PC-3 (cell line): Measurements from ENCODE around the gene SPATS2. TPM values are rescaled to one million over a fixed set of nuclear protein-coding genes. Genes with fewer than 3 reads are reported as not detected.

ENCODE experiments used
- ATAC-seq: fragments of 200-7000 bp; cut with Tn5 transposase; 2 replicates; pipeline ENCODE4 v1.9.1; 2020; ENCODE audit warnings: mild to moderate bottlenecking, moderate library complexity
- BruUV-seq: library from RNA; stranded (reverse); fragments of 400-500 nt; replicated peaks from 2 replicates; lab custom pipeline; 2021; lab: Mats Ljungman, UMichigan
- CTCF ChIA-PET: fragments of 300-600 bp; sonication (Branson Sonifier 250); formaldehyde crosslinking; loops from one replicate; lab custom pipeline; 2022; ENCODE audit warnings: antibody characterized with exemption; lab: Charles Lee
- POLR2A ChIA-PET: fragments of 300-600 bp; sonication (Branson Sonifier 250); formaldehyde crosslinking; loops from one replicate; lab custom pipeline; 2022; ENCODE audit warnings: antibody characterized with exemption; ENCODE audit not compliant: unreplicated experiment; lab: Charles Lee
- DNase-seq: peaks from one replicate; pipeline ENCODE4 v3.0.0-alpha.2; 2015
- H2AFZ ChIP-seq: fragments of 300-600 bp; sonication (generic); 2 replicates; pipeline ENCODE4 v1.6.0; 2016; ENCODE audit warnings: antibody characterized with exemption, low read length
- H3F3A ChIP-seq: fragments of 300-600 bp; sonication (generic); one replicate; pipeline ENCODE4 v1.6.0; 2017; ENCODE audit warnings: antibody characterized with exemption, low read length, control low read depth, mild to moderate bottlenecking; ENCODE audit not compliant: unreplicated experiment
- H3K27ac ChIP-seq: fragments of 300-600 bp; sonication (generic); 2 replicates; pipeline ENCODE4 v1.5.1; 2016; ENCODE audit warnings: mild to moderate bottlenecking, low read length
- H3K27me3 ChIP-seq: fragments of 300-600 bp; sonication (generic); 2 replicates; pipeline ENCODE4 v1.6.1; 2016; ENCODE audit warnings: low read length, mixed read lengths
- H3K36me3 ChIP-seq: fragments of 300-600 bp; sonication (generic); 2 replicates; pipeline ENCODE4 v1.6.1; 2016; ENCODE audit warnings: low read depth, mixed run types, low read length, mixed read lengths
- H3K4me1 ChIP-seq: fragments of 300-600 bp; sonication (generic); 2 replicates; pipeline ENCODE4 v1.5.1; 2016; ENCODE audit warnings: low read length; ENCODE audit not compliant: insufficient read depth
- H3K4me2 ChIP-seq: fragments of 300-600 bp; sonication (generic); 2 replicates; pipeline ENCODE4 v1.6.0; 2016; ENCODE audit warnings: low read length
- H3K4me3 ChIP-seq: fragments of 300-600 bp; sonication (generic); 2 replicates; pipeline ENCODE4 v1.5.1; 2016; ENCODE audit warnings: mild to moderate bottlenecking, low read length, mixed read lengths
- H3K79me2 ChIP-seq: fragments of 300-600 bp; sonication (generic); 2 replicates; pipeline ENCODE4 v1.6.1; 2017; ENCODE audit warnings: low read length, mixed read lengths
- H3K9ac ChIP-seq: fragments of 300-600 bp; sonication (generic); 2 replicates; pipeline ENCODE4 v1.6.0; 2016; ENCODE audit warnings: mild to moderate bottlenecking, low read length
- H3K9me2 ChIP-seq: fragments of 300-600 bp; sonication (generic); replicated peaks from 2 replicates; pipeline ENCODE4 v1.6.1; 2016; ENCODE audit warnings: mixed run types, low read length, mixed read lengths
- H3K9me3 ChIP-seq: fragments of 300-600 bp; sonication (generic); 2 replicates; pipeline ENCODE4 v1.6.1; 2016; ENCODE audit warnings: low read length, mixed read lengths
- H4K20me1 ChIP-seq: fragments of 300-600 bp; sonication (generic); 2 replicates; pipeline ENCODE4 v1.6.1; 2016; ENCODE audit warnings: low read length, mixed read lengths
- CTCF ChIP-seq: fragments of 300-600 bp; sonication (generic); conservative IDR thresholded peaks from 2 replicates; pipeline ENCODE4 v1.5.1; 2017; ENCODE audit warnings: antibody characterized with exemption, low read depth, mild to moderate bottlenecking, low read length
- EZH2 ChIP-seq: fragments of 300-600 bp; sonication (generic); IDR thresholded peaks from one replicate; pipeline ENCODE4 v1.6.1; 2017; ENCODE audit warnings: antibody characterized with exemption, mild to moderate bottlenecking, low read length; ENCODE audit not compliant: unreplicated experiment
- EZH2phosphoT487 ChIP-seq: fragments of 300-600 bp; sonication (generic); IDR thresholded peaks from 2 replicates; pipeline ENCODE4 v1.6.1; 2018; ENCODE audit warnings: mild to moderate bottlenecking, antibody characterized with exemption, low read length, borderline replicate concordance
- intact Hi-C: fragments of 100-400 bp; cut with micrococcal nuclease; formaldehyde crosslinking; loops from 2 replicates; pipeline ENCODE4 v1.9.0; 2023
- total RNA-seq: library from RNA; depleted of rRNA; stranded (reverse); fragments of >200 nt; gene quantifications from 2 replicates; pipeline ENCODE4 v1.2.3, GENCODE V29; 2014

The SPATS2 gene
- total RNA-seq, 1 experiment from 2014 or later = 27.0 TPM

GRCh38 chr12:49368240-49368600, 958 bp downstream of the SPATS2 start:
- ATAC-seq (no peak), DNase-seq (no peak)
- Histone ChIP-seq H2AFZ (peak overlapping the region; percentile 99), H3K9me2 (no peaks in the 10 kb centered on the region), H3K36me3 (peaks cover 1% of the 10 kb centered on the region; the same call in 1 of the 2 replicates), H3K27ac (peak overlapping the region; percentile 25), H3K4me2 (peak overlapping the region; percentile 94), H4K20me1 (peaks cover 10% of the 10 kb centered on the region), H3K79me2 (peaks cover 62% of the 10 kb centered on the region), H3K4me1 (peaks cover 37% of the 10 kb centered on the region), H3K9ac (peak overlapping the region; percentile 96), H3K9me3 (no peaks in the 10 kb centered on the region), H3K27me3 (no peaks in the 10 kb centered on the region), H3F3A (no peaks in the 10 kb centered on the region), H3K4me3 (peak overlapping the region; percentile 85)
- BruUV-seq = TSS peak; percentile 47
- intact Hi-C loops = no loop called here
- POLR2A ChIA-PET = interaction anchor here (0.6 kb wide), 1 partner anchor 144 kb away, joined by 8 read pairs; no protein-coding TSS in a partner anchor
- CTCF ChIA-PET = interaction anchor here (0.7 kb wide), 1 partner anchor 121 kb away, joined by 9 read pairs; no protein-coding TSS in a partner anchor
- TF ChIP-seq CTCF (no peak), EZH2phosphoT487 (no peak), EZH2 (no peak)

GRCh38 chr12:49369411-49370145, 2.3 kb downstream of the SPATS2 start:
- Histone ChIP-seq H2AFZ (no peak overlapping the region), H3F3A (no peaks in the 10 kb centered on the region), H3K9me3 (no peaks in the 10 kb centered on the region), H3K36me3 (peaks cover 5% of the 10 kb centered on the region; the same call in 1 of the 2 replicates), H3K4me1 (peaks cover 36% of the 10 kb centered on the region), H3K4me2 (peak overlapping the region; percentile 94), H3K27ac (no peak overlapping the region), H4K20me1 (peaks cover 10% of the 10 kb centered on the region), H3K9me2 (no peaks in the 10 kb centered on the region), H3K27me3 (no peaks in the 10 kb centered on the region), H3K9ac (no peak overlapping the region), H3K79me2 (peaks cover 74% of the 10 kb centered on the region), H3K4me3 (peak overlapping the region; percentile 85)
- POLR2A ChIA-PET = no interaction called here
- ATAC-seq = no peak
- no TSS peak for BruUV-seq
- peak; percentile 43 for TF ChIP-seq CTCF
- TF ChIP-seq EZH2 = no peak
- peak; percentile 61 for DNase-seq
- CTCF ChIA-PET = no interaction called here
- intact Hi-C loops = no loop called here

- no peak overlapping the region for H3K4me3 ChIP-seq
- DNase-seq (no peak), ATAC-seq (no peak)
- peaks cover 10% of the 10 kb centered on the region for H4K20me1 ChIP-seq
- no peaks in the 10 kb centered on the region for H3K9me3 ChIP-seq
- H3K9ac ChIP-seq = no peak overlapping the region
- H3K9me2 ChIP-seq = no peaks in the 10 kb centered on the region
- no peak overlapping the region for H3K4me2 ChIP-seq
- ChIA-PET CTCF (no interaction called here), POLR2A (no interaction called here)
- BruUV-seq = no TSS peak
- H3K27ac ChIP-seq = no peak overlapping the region
- H3F3A ChIP-seq = no peaks in the 10 kb centered on the region
- H3K79me2 ChIP-seq = peaks cover 84% of the 10 kb centered on the region
- TF ChIP-seq EZH2phosphoT487 = no peak
- no peaks in the 10 kb centered on the region for H3K27me3 ChIP-seq
- peaks cover 26% of the 10 kb centered on the region for H3K4me1 ChIP-seq
- intact Hi-C loops = no loop called here
- H2AFZ ChIP-seq = no peak overlapping the region
- H3K36me3 ChIP-seq = peaks cover 5% of the 10 kb centered on the region; the same call in 1 of the 2 replicates
Observed at GRCh38 chr12:49370539-49370938, 3.3 kb downstream of the SPATS2 start.
